C1 segment of cervical spinal cord (tissue), 14 donors: ENCODE results near the gene SYN1.
"Not testable (repeated sequence)": the region's sequence is repeated elsewhere in the genome, so short reads cannot be mapped to it uniquely, and the experiment has no call there.

Source experiments
- DNase-seq, 14 donors: peaks; one replicate each; lab custom pipeline; 2025; lab: John Stamatoyannopoulos, UW

The SYN1 gene

DNA sequence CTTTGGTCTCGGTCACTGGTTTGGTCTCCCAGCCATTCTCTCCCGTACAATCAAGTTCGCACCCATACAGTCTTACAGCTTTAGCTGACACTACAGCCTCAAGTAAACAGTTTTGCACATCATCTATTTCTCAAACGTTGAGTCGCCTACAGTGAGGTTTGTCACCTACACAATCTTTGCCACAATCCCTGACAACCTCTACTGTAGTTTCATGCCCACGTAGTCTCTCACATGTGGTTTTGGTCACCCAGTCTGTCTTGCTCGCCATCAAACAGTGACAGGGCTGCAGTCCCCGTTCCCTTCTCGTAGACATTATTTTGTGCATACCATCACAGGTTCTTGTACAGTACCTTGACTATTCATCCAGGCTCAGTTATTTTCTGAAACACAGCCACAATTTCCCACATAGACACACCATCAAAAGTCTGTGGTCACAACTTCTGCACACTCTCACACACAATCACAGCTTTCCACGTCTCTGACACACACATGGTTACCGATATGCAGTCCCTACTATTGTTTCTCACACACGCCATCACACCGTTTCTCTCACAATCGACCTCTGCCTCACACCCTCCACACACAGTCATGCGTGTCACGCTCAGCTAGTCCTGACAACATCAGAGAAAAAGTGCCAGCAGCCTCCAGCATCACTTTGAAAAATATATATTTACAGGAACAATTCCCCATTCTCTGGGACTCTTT, 15.4 kb upstream of the SYN1 start:
- DNase-seq: no peak

DNA sequence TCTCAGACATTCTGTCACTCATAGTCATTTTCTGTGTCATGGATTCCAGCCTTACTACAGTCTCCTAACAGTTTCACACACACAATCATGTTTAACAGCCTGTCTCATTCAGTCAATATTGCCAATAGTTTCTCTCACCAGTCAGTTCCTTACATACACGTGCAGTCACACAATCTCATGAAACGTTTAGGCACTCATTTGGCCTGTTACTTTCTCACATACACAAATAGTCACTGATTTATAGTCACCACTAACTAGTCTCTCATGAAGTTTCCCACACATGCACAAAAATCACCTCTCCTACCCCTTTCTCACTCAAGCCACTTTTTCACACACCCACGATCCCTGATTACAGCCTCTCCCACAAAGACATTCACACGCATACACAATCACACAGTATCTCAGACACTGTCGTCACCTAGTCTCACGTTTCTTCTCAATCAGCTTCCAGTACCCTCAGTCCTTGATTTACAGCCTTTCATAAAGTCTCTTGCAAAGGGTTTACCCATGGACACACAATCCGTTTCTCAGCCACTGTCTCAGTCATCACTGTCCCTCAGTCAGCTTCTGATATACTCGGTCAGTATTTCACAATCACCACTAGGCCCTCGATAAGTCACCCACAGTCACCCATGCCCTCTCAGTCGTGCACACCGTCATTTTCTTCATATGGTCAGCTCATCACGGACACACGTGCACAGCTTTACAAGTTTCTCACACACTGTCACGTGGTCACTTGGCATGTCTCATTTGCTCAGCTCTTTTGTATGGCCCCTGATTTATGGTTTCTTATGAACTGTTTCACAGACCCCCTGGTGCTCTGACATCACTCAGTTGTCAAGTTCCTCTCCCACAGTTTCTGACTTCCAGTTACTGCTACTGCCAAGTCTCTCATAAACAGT, 14.3 kb upstream of the SYN1 start:
- no peak for DNase-seq

DNA sequence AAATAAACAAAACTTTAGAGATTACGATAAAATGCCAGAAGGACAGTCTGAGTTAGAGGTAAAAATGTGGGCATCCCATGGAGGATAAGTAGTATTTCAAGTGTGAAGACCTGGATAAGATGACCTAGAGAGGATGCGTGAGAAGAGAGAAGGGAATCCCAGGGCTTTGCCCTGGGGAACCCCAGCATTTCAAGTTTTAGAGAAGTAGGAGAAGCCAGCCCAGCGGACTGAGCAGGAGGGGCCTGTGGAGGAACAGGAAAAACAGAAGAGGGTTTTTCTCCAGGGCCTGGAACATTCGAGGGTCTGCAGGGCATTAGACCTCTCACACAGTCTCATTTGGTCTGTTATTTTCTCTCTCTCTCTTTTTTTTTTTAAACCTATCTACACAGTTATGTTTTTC, 13.0 kb upstream of the SYN1 start:
- DNase-seq: no peak

DNA sequence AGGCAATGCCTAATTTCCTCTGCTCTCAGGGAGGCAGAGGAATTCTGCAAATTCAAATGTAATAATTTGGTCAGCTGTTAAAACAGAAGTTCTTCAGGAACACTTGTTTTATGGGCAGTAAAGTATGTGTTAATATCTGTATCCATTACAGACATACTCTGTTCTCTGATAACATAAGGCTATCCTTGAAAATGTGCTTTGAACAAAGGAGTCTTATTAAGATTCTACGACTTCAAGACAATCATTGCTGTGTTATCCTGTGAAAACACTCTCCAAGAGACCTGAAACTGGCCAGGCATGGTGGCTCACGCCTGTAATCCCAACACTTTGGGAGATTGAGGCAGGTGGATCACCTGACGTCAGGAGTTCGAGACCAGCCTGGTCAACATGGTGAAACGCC, 12.0 kb upstream of the SYN1 start:
- no peak for DNase-seq

DNA sequence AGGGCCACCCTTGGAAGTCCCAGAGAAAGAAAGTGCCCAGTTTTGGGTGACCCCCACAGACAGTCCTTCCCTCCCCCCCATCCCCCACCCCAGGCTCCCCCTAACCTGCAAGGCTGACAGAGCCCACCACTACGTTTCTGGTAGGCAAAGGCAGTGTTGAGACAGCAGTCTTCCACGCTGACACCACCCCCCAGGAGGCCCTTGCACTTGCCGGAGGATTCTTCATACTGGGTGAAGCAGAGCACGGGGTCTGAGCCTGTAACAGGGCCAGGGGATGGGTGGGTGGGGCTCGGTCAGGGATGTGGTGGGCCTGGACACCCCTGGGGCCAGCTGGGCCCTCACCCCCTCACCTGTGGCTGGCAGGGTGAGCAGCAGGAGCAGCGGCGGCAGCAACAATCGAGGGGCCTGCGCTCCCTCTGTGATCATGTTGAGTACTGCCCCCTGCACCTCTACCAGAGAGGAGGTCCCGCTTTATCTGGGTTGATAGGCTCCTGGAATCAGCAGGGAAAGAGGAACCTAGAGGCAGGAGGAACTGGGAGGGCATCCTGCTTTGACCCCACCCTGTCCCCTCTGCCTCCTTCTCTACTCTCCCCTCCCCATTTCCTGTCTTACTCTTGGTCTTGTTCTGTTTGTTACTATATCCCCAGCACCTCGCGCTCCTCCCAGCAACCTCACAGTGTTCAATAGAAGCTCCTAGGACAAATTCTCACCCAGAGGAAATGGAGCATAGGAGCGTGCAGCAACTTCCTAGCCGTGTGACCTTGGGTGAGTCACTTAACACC, 10.0 kb upstream of the SYN1 start, which contains the start of gene CFP:
CFP (minus strand) TSS at position 512 of the 782 bp plus-strand sequence; CDS start at position 426, 86 bp downstream.
- no peak for DNase-seq

DNA sequence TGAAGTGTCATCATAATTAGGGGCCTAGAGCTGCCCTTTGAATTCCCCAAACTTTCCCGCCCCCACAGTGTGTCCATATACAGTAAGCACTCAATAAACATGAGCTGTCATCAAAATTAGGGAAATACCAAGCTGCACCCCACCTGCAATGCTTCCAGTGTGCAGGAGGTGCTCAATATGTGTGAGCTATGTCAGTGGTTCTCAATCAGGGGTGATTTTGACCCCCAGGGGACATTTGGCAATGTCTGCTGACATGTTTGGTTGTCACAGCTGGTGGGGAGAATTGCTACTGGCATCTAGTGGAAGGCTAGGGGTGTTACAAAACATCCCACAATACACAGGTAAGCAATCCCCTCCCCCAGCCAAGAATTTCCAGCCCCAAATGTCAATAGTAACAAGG, 9.3 kb upstream of the SYN1 start:
- no peak for DNase-seq

DNA sequence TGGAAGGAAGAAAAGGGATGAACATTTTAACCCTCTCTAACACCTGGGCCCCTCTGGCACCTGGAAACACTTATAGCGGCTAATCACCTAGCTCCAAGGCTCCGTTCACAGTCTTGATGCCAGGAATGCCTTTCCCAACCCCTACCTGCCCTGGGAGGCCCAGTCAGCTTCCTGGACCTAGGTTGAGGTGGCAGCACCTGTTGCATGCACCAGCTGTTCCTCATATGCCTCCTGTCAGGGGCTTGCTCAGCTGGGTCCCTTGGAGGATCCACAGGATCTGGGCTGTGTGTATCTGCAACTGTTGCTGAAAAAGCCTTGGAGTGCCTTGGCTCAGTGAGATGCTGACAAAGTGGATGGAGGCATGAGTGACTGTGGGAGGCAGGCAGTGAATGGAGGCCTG, 5.7 kb upstream of the SYN1 start:
- DNase-seq: no peak

DNA sequence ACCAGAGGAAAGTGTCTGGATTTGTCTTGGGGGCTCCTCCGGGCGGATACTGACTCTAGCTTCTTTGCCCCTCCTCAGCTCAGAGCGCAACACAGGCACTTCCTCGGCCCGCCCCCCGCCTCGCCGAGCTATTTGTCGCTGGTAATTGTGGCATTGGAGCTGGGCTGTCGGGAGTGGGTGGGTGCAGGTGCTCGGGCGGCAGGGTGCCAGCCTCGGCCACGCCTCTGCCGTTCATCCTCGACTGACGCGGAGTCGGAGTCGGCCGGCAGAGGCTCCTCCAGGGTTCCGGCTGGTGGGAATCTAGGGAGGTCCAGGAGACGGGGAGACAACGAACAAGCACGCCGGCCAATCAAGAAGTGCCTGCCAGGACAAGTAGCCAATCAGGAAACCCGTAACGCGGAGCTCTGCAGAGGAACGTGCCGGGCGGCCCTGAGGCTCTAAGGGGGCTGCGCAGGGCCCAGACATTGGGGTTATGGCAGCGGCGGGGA, 3.9 kb upstream of the SYN1 start:
- DNase-seq: peak in 9 of 14 donors; percentile 5 to 89 (median 23)

DNA sequence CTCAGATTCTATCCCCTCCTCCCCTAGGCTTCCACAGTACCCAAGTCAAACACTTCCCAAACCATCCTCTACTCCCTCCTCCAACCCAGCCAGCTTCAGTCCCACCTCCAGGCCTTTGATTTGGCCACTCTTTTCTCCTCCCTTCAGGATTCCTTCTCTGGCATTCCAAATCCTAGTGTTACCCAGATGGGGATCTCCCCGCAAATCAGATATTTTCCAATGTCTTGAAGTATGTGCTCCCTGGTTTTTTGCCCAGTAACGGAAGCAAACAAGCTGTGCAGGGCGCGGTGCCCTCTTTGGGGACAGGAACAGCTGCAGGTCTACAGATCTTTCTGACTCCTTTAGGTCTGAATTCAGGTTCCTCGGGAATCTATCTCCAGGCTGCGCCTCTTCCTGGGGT, 2.2 kb upstream of the SYN1 start:
- no peak for DNase-seq

DNA sequence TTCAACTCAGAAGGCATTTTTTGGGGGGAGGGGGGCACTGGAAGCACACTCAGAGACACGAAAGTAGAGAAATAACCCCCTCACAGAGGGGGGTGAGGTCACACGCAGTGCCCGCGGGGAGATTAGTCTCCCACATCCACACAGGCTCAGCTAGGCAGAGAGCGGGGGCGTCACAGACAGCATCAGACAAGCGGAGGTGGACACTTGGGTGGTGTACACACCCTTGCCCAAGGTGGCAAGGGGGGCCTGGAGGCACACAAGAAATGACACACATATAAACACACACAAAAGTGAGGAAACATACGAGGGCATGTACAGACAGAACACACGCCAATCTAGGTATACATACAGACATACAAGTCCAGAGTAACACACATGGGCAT, 637 bp upstream of the SYN1 start:
- DNase-seq: no peak

DNA sequence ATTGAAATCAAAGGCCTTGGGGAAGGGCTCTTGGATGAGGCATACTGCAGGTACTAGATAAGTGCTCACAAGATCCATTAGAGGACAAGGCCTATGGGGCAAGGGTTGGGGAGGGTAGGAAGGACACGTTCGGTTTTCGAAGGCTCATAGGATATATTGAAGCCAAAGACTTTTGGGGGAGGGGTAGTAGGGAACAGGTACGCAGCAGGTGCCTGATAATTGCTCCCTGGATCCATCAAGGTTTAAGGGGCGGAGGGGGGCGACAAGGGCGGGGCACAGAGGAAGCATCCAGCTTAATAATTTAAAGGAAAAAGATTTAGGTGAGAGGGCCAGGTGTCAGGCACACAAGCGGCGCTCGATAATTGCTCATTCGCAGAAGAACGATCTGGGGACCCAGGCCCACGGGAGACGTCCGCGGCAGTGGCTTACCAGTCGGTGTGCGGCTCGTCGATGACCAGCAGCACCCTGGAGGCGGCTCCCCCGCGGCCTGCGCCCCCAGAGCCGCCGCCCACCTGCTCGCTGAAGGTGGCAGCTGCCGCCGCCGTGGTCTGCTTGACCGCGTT, 653 bp downstream of the SYN1 start:
- DNase-seq: no peak

DNA sequence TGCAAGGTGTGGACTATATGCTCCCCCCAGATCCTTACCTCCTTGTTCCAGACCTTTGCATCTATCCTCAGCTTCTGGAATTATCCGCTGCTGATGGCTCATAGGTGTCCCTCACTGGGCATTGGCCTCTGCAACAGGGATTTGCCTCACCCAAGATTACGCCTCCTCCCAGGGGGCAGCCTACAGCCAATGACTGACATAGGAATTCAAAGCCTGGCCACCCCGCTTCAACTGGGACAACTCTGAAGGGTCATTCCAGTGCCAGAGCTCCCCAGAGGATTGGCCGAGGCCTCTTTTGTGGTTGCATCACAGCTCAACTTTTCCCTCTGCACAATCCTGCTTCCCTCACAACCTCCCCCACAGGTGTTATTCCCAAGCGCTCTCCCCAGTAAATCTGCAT, 5.0 kb downstream of the SYN1 start:
- no peak for DNase-seq

DNA sequence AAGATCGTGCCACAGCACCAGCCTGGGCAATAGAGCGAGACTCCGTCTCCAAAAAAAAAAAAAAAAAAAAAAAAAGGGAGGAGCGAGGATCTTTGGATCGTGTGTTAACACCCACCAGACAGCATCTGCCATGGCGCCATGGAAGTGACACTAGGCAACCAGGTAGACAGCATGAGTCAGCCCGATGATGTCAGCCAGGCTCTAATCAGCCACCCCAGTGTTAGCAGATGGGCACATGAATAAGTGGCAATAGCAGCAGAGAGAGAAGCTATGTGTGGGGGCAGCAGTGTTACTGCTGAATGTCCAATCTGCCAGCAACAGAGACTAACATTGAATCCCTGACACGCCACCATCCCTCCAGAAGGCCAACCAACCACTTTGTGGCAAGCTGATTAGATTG, 6.6 kb downstream of the SYN1 start:
- peak in 1 of 14 donors; percentile 55 for DNase-seq

DNA sequence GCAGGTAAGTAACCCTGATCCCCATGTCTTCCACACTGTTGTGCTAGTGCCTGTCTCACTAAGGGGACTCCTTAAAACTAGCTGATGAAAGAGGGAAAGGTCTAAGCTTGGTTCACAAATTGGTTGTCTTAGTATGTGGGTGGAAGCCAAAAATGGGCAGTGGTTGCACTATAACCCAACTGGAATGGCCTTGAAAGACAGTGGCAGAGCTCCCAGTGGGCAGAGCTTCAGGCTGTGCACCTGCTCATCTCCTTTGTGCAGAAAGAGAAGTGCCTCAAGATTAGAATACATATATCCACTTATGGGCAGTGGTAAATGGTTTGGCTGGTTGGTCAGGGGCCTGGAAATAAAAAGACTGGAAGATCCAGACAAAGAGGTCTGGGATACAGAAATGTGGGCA, 7.2 kb downstream of the SYN1 start:
- DNase-seq: no peak

DNA sequence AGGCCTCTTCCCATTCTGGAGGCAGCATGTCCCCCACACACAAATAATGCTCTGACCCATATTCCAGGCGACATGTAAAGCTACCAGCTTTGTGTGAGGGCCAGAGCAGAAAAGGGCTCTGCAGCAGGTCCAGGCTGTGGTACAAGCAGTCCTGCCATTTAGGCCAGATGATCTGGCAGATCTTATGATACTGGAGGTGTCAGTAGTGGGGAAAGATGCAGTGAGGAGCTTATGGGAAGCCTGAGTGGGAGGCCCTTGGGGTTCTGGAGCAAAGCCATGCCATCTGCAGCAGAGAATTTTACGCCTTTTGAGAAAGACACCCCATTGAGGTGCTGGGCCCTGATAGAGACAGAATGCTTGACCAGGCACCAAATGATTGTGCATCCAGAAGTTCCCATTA, 7.7 kb downstream of the SYN1 start:
- peak in 1 of 14 donors; percentile 69 for DNase-seq

DNA sequence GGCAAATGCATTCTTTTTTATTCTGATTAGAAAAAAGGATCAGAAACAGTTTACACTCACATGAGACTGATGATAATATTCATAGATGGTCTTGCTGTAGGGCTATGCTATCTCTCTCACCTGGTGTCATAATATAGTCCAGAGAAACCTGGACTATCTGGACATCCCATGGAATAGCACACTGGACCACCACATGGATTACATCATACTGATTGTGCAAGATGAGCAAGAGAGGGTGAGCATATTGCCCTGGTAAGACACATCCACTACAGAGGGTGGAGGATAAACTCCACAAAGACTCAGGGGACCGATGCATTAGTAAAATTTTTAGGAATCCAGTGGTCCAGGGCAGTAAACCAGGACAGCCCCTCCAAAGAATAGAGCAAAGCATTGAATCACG, 8.2 kb downstream of the SYN1 start:
- no peak for DNase-seq

DNA sequence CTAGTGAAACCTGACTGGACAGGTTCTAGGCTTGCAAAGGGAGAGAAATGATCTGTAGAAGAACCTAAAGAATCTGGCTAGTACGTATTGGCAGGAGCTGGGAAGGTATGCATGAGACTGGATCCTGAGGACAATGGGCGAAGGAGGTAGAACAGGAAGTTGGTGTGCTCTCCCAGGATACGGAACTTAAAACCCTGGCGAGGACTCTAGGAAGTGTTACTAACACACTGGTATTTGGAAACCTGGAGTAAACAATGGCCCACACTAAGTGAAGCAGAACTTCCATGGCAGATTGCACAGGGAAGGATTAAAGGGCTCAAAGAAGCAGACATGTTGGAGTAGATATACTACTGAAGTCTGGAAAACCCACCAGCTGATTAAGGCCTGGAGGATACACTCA, 9.1 kb downstream of the SYN1 start:
- DNase-seq: no peak

DNA sequence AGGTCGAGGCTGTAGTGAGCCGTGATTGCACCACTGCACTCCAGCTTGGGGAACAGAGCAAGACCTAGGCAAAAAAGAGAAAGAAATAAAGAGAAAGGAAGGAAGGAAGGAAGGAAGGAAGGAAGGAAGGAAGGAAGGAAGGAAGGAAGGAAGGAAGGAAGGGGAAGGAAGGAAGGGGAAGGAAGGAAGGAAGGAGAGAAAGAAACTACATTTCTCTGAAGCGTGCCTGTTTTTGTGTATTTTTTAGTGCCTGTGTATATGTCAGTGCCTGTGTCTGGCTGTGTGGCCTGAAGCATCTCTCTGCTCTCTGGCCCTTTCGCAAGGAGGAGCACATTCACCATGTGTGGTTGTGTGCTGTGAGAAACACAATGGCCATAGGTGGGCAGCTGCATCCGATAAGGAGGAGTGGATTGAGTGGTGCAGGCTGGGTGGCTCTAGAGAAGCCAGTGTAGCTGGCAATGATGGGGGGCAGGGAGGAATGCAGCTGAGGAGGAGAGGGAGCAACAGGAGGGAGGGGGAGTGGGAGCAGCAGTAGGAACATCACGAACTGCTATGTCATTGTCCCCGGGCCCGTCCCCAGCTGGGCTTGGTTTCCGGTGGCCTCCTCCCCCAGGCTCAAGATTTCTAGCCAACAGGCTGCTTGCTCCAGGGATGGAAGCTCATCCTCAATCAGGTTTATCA, 11.4 kb downstream of the SYN1 start:
- no peak for DNase-seq

DNA sequence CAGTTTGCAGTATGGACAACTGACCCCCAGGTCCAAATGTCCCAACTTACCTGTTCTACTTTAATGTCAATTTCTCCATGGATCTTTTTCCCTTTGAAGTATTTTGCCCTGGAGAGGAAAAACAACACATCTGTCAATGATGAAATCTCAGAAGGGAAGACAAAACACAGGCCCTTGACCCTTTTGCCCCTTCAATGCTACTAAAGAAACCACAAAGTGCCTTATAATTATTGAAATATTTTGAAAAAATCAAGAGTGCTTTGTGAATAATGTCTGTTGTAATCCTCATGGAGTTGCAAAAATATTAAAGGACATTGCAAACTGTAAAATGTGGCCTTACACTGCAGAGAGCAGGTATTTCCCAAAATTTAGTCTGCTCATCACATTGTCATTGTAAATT, 12.6 kb downstream of the SYN1 start:
- DNase-seq: no peak

DNA sequence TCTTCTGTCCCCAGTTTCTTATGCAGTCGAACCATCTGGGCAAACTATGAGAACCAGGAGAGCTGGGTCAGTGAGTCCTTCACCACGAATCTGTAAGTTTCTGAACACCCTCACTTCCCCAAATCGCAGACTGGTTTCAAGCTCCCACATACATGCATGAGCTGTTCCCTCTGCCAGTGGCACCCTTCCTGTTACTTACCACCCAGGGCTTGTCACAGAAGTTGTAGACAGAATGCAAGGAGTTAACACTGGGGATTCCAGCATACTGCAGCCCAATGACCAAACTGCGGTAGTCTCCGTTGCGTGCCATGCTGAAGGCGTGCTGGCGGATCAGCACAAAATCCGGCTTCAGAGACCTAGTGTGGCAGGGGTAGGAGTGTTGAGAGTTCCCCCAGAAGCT, 14.6 kb downstream of the SYN1 start:
- DNase-seq: no peak

DNA sequence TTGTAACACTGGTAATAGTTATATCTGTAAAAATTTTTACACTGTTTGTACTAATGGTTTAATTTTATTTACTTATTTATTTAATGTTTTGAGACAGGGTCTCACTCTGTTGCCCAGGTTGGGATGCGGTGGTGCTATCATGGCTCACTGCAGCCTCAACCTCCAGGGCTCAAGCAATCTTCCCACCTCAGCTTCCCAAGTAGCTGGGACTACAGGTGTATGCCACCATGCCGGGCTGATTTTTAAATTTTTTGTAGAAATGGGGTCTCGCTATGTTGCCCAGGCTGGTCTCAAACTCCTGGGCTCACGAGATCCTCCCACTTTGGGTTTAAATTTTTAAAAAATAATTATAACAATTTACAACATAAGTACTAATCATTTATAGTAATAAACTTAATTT, 16.5 kb downstream of the SYN1 start:
- DNase-seq: not testable (repeated sequence)
